ENCODE results near the gene SLC39A11.

DNA sequence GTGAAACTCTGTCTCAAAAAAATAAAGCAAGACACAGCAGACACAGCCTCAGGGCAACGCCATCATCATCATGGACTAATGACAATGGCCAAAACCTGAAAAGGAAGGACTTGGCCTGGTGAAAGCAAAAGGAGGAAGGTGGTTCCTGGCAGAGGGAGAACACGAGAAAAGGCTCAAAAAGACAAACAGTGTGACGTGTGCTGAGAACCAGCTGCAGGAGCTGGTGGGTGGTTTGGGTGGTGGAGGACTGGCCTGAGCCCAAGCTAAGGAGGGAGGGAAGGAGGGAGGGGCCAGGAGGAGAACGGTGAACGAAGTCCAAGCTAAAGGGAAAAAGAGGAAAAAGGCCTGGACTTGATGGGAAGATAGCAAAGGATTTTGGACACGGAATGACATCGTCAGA is 85.1 kb downstream of the SLC39A11 start:
- TF ChIP-seq, protein P1, sequence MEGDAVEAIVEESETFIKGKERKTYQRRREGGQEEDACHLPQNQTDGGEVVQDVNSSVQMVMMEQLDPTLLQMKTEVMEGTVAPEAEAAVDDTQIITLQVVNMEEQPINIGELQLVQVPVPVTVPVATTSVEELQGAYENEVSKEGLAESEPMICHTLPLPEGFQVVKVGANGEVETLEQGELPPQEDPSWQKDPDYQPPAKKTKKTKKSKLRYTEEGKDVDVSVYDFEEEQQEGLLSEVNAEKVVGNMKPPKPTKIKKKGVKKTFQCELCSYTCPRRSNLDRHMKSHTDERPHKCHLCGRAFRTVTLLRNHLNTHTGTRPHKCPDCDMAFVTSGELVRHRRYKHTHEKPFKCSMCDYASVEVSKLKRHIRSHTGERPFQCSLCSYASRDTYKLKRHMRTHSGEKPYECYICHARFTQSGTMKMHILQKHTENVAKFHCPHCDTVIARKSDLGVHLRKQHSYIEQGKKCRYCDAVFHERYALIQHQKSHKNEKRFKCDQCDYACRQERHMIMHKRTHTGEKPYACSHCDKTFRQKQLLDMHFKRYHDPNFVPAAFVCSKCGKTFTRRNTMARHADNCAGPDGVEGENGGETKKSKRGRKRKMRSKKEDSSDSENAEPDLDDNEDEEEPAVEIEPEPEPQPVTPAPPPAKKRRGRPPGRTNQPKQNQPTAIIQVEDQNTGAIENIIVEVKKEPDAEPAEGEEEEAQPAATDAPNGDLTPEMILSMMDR (conservative IDR thresholded peaks at IDR 0.05 in 1 of 2, IDR thresholded peaks at IDR 0.05 in 1 of 2; ENCODE audit: low read depth in 1 of 2, low read length in 2 of 2), result no peak
- TF ChIP-seq EZH2 (IDR thresholded peaks at IDR 0.05; ENCODE audit: low read length, missing control alignments), result no peak

Data from fibroblast of lung (primary cell).